Smooth muscle cell of the coronary artery (primary cell): ENCODE data around the gene YY1AP1. TPM values are rescaled to one million over a fixed set of nuclear protein-coding genes. Genes with fewer than 3 reads are reported as not detected.

Source experiments
- total RNA-seq: library from RNA; depleted of rRNA; stranded (reverse); fragments of >200 nt; gene quantifications from 2 replicates; pipeline ENCODE4 v1.2.3, GENCODE V29; 2014; ENCODE audit warnings: low replicate concordance

YY1AP1 gene
- 31.0 and 31.1 TPM in 2 replicates for total RNA-seq

GRCh38 chr1:155688324-155689080 is at the start of gene YY1AP1:
Gene YY1AP1 (minus strand): TSS chr1:155688774. CDS start chr1:155680436, 8,338 bp downstream.

GRCh38 chr1:155689081-155689607 is 570 bp upstream of the YY1AP1 start, which contains the start of gene DAP3:
Gene DAP3 (plus strand): TSS chr1:155689091. CDS start chr1:155709780, 20,689 bp downstream.

GRCh38 chr1:155609515-155610256 is 78.9 kb downstream of the YY1AP1 start, which contains the start of gene MSTO1:
Gene MSTO1 (plus strand): TSS chr1:155610218. CDS start chr1:155610249, 31 bp downstream.

Other genes with a start within 250 kb of the YY1AP1 start
- 18.9 and 30.5 TPM in 2 replicates for gene ASH1L, start 126.0 kb downstream of the YY1AP1 start, total RNA-seq
- gene MSTO1, start 78.6 kb downstream of the YY1AP1 start, total RNA-seq: 32.2 and 41.4 TPM in 2 replicates
- gene DAP3, start 317 bp upstream of the YY1AP1 start, total RNA-seq: 39.9 and 50.7 TPM in 2 replicates
- 20.2 and 21.2 TPM in 2 replicates for gene GON4L, start 168.4 kb upstream of the YY1AP1 start, total RNA-seq
- gene SYT11, start 170.8 kb upstream of the YY1AP1 start, total RNA-seq: 19.4 and 31.8 TPM in 2 replicates
- gene RIT1, start 222.6 kb upstream of the YY1AP1 start, total RNA-seq: 37.9 and 49.6 TPM in 2 replicates
- gene KHDC4, start 245.6 kb upstream of the YY1AP1 start, total RNA-seq: 18.6 and 18.8 TPM in 2 replicates